Endothelial cell of umbilical vein (primary cell): ENCODE results near the gene SLC24A3. TPM values are rescaled to one million over a fixed set of nuclear protein-coding genes. Genes with fewer than 3 reads are reported as not detected.
A peak's percentile ranks its signal among the peaks of the same experiment; 100 is the strongest.

Experiments used
- BruUV-seq: library from RNA; stranded (reverse); fragments of 400-500 nt; replicated peaks from 2 replicates; lab custom pipeline; 2021; lab: Mats Ljungman, UMichigan
- CTCF ChIA-PET: fragments of 300-600, 350-600 bp; sonication (Branson Sonifier 250); formaldehyde crosslinking; loops from one replicate; lab custom pipeline; 2021; ENCODE audit warnings: antibody characterized with exemption, inconsistent platforms; lab: Charles Lee
- POLR2A ChIA-PET: fragments of 300-600, 350-600 bp; sonication (Branson Sonifier 250); formaldehyde crosslinking; loops from one replicate; lab custom pipeline; 2021; ENCODE audit warnings: antibody characterized with exemption, inconsistent platforms; lab: Charles Lee
- DNase-seq: peaks from one replicate; pipeline ENCODE4 v3.0.0-alpha.2; 2011; ENCODE audit warnings: low read depth, low spot score
- FAIRE-seq: peaks from 2 replicates; lab custom pipeline; 2011; peaks lifted over from hg19 to GRCh38; lab: Jason Lieb, UNC
- H2AFZ ChIP-seq: 2 replicates; pipeline ENCODE4 v1.6.0; 2012; ENCODE audit warnings: low read depth, low read length, control low read depth, inconsistent platforms
- H3K27ac ChIP-seq: 2 replicates; pipeline ENCODE4 v1.5.1; 2011; ENCODE audit warnings: low read depth, mild to moderate bottlenecking, control low read depth, low read length, moderate library complexity; ENCODE audit not compliant: insufficient read depth
- H3K27me3 ChIP-seq, 2 experiments: 2 replicates each; pipeline versions ENCODE4 v1.6.0 to v1.6.1; 2011; ENCODE audit warnings: low read length in 2 of 2, mixed read lengths in 1 of 2; ENCODE audit not compliant: control insufficient read depth in 2 of 2, insufficient read depth in 2 of 2
- H3K36me3 ChIP-seq, 2 experiments: 2 replicates in 1 of 2; 3 replicates in 1 of 2; pipeline ENCODE4 v1.5.1; 2011; ENCODE audit warnings: low read length in 2 of 2, mild to moderate bottlenecking in 1 of 2, moderate library complexity in 1 of 2; ENCODE audit not compliant: control insufficient read depth in 2 of 2, insufficient read depth in 2 of 2; ENCODE audit errors: extremely low read depth in 1 of 2
- H3K4me1 ChIP-seq: 3 replicates; pipeline ENCODE4 v1.5.1; 2011; ENCODE audit warnings: mild to moderate bottlenecking, low read length; ENCODE audit not compliant: control insufficient read depth, insufficient read depth; ENCODE audit errors: extremely low read depth
- H3K4me2 ChIP-seq: 2 replicates; pipeline ENCODE4 v1.6.1; 2011; ENCODE audit warnings: low read length, control low read depth, mixed read lengths; ENCODE audit not compliant: insufficient read depth
- H3K4me3 ChIP-seq, 3 experiments: fragments of 200-600 bp in 1 of 3; sonication (generic), shearing (Covaris generic) in 1 of 3; replicated peaks in 1 of 3; 2 replicates each; pipeline ENCODE4 v1.5.1; 2011 to 2016; ENCODE audit warnings: control low read depth in 3 of 3, low read length in 3 of 3, mild to moderate bottlenecking in 2 of 3, inconsistent platforms in 1 of 3, low read depth in 1 of 3, moderate library complexity in 1 of 3; ENCODE audit not compliant: insufficient read depth in 1 of 3
- H3K79me2 ChIP-seq: 2 replicates; pipeline ENCODE4 v1.6.0; 2012; ENCODE audit warnings: low read length, inconsistent platforms; ENCODE audit not compliant: control insufficient read depth, insufficient read depth
- H3K9ac ChIP-seq: replicated peaks from 2 replicates; pipeline ENCODE3; 2011; ENCODE audit warnings: low read length, control low read depth; ENCODE audit not compliant: insufficient read depth; ENCODE audit errors: extremely low read depth
- H3K9me1 ChIP-seq: replicated peaks from 3 replicates; pipeline ENCODE4 v1.6.0; 2011; ENCODE audit warnings: mild to moderate bottlenecking, low read length; ENCODE audit not compliant: control insufficient read depth, insufficient read depth; ENCODE audit errors: extremely low read depth
- H3K9me3 ChIP-seq: replicated peaks from 2 replicates; pipeline ENCODE4 v1.5.1; 2012; ENCODE audit warnings: low read length, inconsistent platforms; ENCODE audit not compliant: control insufficient read depth, insufficient read depth
- H4K20me1 ChIP-seq: replicated peaks from 2 replicates; pipeline ENCODE3; 2011; ENCODE audit warnings: mild to moderate bottlenecking, low read length; ENCODE audit not compliant: control insufficient read depth, insufficient read depth; ENCODE audit errors: extremely low read depth
- EZH2 ChIP-seq: IDR thresholded peaks from 2 replicates; pipeline ENCODE4 v1.6.1; 2012; ENCODE audit warnings: borderline replicate concordance, low read depth, mild to moderate bottlenecking, moderate library complexity, low read length, inconsistent platforms; ENCODE audit not compliant: severe bottlenecking
- FOS ChIP-seq: IDR thresholded peaks from 2 replicates; pipeline ENCODE4 v1.6.1; 2011; ENCODE audit warnings: mild to moderate bottlenecking, low read length, moderate library complexity, borderline replicate concordance; ENCODE audit not compliant: insufficient read depth
- GATA2 ChIP-seq: IDR thresholded peaks from 2 replicates; pipeline ENCODE4 v1.7.0; 2011; ENCODE audit warnings: low read depth, mild to moderate bottlenecking, moderate library complexity, mixed read lengths, low read length; ENCODE audit not compliant: insufficient read length, insufficient read depth
- JUN ChIP-seq: IDR thresholded peaks from 2 replicates; pipeline ENCODE4 v1.6.1; 2011; ENCODE audit warnings: borderline replicate concordance, low read depth; ENCODE audit not compliant: insufficient read length, insufficient read depth
- MYC ChIP-seq: IDR thresholded peaks from one replicate; pipeline ENCODE4 v1.6.1; 2011; ENCODE audit warnings: mild to moderate bottlenecking, low read depth, low read length
- POLR2A ChIP-seq: IDR thresholded peaks from 2 replicates; pipeline ENCODE4 v1.6.1; 2012; ENCODE audit warnings: low read depth, mild to moderate bottlenecking, control low read depth, low read length
- POLR2AphosphoS5 ChIP-seq: IDR thresholded peaks from 2 replicates; pipeline ENCODE4 v1.6.1; 2012; ENCODE audit warnings: low read depth, mild to moderate bottlenecking, control low read depth, low read length, moderate library complexity; ENCODE audit not compliant: insufficient read depth
- dilution Hi-C: fragments of 300-500 bp; cut with MboI; formaldehyde crosslinking; loops from one replicate; pipeline ENCODE4 v1.15.0; 2019; ENCODE audit warnings: low sequenced_read_pairs; ENCODE audit not compliant: extremely low pct_ligation_motif_present
- intact Hi-C: fragments of 100-400 bp; cut with micrococcal nuclease; formaldehyde crosslinking; loops from one replicate; pipeline ENCODE4 v1.10.0; 2022
- polyA plus RNA-seq, 4 experiments: library from polyadenylated mRNA; depleted of rRNA in 3 of 4; stranded (reverse) in 3 of 4; unstranded in 1 of 4; fragments of >200 nt; gene quantifications; 2 replicates each; pipeline versions ENCODE4 v1.2.1 to v1.2.3, GENCODE V29; 2011 to 2012; ENCODE audit warnings: missing spikeins in 1 of 4
- total RNA-seq: library from RNA; stranded (reverse); gene quantifications from 2 replicates; pipeline ENCODE4 v1.2.3, GENCODE V29; 2021
- TF ChIP-seq, protein P1 (sequence below): IDR thresholded peaks from 2 replicates; pipeline ENCODE4 v1.6.1; 2011; ENCODE audit not compliant: insufficient read depth, insufficient read length
- TF ChIP-seq, protein P2 (sequence below), 2 donors: IDR thresholded peaks; 1 replicate in 1 of 2; 2 replicates in 1 of 2; pipeline ENCODE4 v1.5.1; 2011; ENCODE audit warnings: low read length in 2 of 2, mild to moderate bottlenecking in 2 of 2, moderate library complexity in 2 of 2, control low read depth in 1 of 2, inconsistent platforms in 1 of 2, low read depth in 1 of 2; ENCODE audit not compliant: insufficient read depth in 1 of 2; ENCODE audit errors: extremely low read depth in 1 of 2

The SLC24A3 gene
- total and polyA plus RNA-seq, 2 donors (not counting 3 experiments of a cell fraction or from before 2014, with no cell fraction given), result not detected

DNA sequence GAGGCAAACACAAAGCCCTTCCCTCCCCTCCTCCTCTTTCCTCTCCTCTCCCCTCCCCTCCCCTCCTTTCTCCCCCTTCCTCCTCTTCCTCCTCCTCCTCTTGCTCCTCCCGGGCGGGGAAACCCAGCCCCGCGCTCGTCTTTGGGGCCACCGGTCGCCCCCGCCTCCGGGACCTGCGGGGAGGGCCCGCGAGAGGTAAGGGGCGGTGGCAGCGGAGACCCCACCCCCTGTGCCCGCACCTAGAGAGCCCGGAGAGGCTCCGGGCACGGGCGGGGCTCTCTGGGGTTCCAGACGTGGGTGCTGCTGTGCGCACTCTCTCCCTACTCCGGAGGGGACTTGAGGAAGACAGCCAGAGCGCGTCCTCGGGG lies 545.7 kb downstream of the SLC24A3 start, which contains the start of gene RIN2:
Gene RIN2, plus strand, starts transcription at position 126 of the 368 bp plus-strand sequence. CDS start 131,344 bp downstream, outside the sequence.
- dilution Hi-C loops, result no loop called here
- Histone ChIP-seq H3K79me2 (no peaks in the 10 kb centered on the region), H3K27me3 (no peaks in the 10 kb centered on the region), H3K4me3 (peak within 1 kb of the TSS; percentile 75 to 77 (median 76)), H4K20me1 (no peaks in the 10 kb centered on the region), H3K27ac (peak within 1 kb of the TSS; percentile 54), H3K4me2 (peak within 1 kb of the TSS; percentile 89), H3K9me3 (no peaks in the 10 kb centered on the region), H3K36me3 (no peaks in the 10 kb centered on the region), H2AFZ (peak within 1 kb of the TSS; percentile 91), H3K4me1 (peaks cover 18% of the 10 kb centered on the region), H3K9ac (peak within 1 kb of the TSS; percentile 89), H3K9me1 (no peaks in the 10 kb centered on the region)
- no peak for TF ChIP-seq EZH2
- TF ChIP-seq JUN, result no peak
- TF ChIP-seq POLR2A, result no peak
- TF ChIP-seq POLR2AphosphoS5, result no peak
- TF ChIP-seq MYC, result no peak
- TF ChIP-seq, protein P1, sequence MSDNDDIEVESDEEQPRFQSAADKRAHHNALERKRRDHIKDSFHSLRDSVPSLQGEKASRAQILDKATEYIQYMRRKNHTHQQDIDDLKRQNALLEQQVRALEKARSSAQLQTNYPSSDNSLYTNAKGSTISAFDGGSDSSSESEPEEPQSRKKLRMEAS, result no peak
- no peak for TF ChIP-seq GATA2
- no peak for TF ChIP-seq FOS
- TF ChIP-seq, protein P2, sequence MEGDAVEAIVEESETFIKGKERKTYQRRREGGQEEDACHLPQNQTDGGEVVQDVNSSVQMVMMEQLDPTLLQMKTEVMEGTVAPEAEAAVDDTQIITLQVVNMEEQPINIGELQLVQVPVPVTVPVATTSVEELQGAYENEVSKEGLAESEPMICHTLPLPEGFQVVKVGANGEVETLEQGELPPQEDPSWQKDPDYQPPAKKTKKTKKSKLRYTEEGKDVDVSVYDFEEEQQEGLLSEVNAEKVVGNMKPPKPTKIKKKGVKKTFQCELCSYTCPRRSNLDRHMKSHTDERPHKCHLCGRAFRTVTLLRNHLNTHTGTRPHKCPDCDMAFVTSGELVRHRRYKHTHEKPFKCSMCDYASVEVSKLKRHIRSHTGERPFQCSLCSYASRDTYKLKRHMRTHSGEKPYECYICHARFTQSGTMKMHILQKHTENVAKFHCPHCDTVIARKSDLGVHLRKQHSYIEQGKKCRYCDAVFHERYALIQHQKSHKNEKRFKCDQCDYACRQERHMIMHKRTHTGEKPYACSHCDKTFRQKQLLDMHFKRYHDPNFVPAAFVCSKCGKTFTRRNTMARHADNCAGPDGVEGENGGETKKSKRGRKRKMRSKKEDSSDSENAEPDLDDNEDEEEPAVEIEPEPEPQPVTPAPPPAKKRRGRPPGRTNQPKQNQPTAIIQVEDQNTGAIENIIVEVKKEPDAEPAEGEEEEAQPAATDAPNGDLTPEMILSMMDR (IDR thresholded peaks at IDR 0.05; ENCODE audit: extremely low read depth in 1 of 2, insufficient read depth in 1 of 2, low read depth in 1 of 2, low read length in 2 of 2), result no peak
- peak; percentile 28 for FAIRE-seq
- no peak for DNase-seq
- no TSS peak for BruUV-seq
- intact Hi-C loops, result loop anchor here (1.0 to 2.0 kb wide), 2 partner anchors 23 to 27 kb away; no protein-coding TSS in a partner anchor
- CTCF ChIA-PET, result interaction anchor here (0.9 to 2.1 kb wide), 6 partner anchors 16 to 237 kb away, joined by 3 to 6 read pairs (median 3); no protein-coding TSS in a partner anchor
- POLR2A ChIA-PET, result no interaction called here
